T follicular helper cell (primary cell): Measurements from ENCODE around the gene KATNAL1.
"Not testable (repeated sequence)": the region's sequence is repeated elsewhere in the genome, so short reads cannot be mapped to it uniquely, and the experiment has no call there.

ENCODE experiments used
- DNase-seq: peaks from one replicate; pipeline ENCODE4 v3.0.0-alpha.2; 2020; ENCODE audit warnings: low read depth

Gene KATNAL1

GRCh38 chr13:30211745-30212144 lies 95.6 kb downstream of the KATNAL1 start:
- no peak for DNase-seq

DNA sequence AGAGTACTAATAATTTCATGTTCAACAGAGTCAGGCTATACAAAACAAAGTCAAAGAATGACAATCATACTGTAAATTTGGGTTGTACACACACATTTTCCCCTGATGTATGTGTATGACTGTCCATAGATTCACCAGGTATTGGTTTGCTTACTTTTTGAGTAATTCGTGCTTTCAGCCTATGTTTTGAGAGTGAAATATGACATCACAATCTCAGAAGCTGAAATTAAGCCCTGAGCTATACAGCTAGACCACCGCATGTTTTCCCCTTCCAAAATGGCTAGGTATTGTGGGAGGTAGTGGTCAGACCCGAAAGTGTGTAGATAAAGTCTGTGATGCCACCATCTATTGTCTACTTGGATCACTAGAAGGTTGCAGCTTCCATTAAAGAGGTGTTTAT lies 102.8 kb downstream of the KATNAL1 start:
- DNase-seq = no peak

GRCh38 chr13:30196025-30196424 lies 111.3 kb downstream of the KATNAL1 start:
- DNase-seq = no peak

DNA sequence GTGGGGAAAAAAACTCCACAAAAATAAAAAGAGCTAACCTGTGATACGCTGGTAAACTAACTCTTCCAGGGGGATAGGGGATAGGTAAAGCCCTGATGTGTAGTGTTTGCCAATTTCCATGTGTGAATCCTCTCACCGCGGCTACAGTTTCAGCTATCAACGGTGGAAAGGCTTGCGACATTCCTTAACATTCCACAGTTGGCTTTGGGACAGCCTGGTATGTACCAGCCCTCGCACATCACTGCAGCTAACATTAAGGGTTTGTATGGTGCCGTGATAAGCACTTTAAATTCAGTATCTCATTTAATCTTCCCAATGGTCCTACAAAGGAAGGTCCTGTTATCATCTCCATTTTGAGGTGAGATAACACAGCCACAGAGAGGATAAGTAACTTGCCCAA lies 112.4 kb downstream of the KATNAL1 start:
- DNase-seq = no peak

- DNase-seq = no peak
Measured at GRCh38 chr13:30193279-30194234, 113.8 kb downstream of the KATNAL1 start.

DNA sequence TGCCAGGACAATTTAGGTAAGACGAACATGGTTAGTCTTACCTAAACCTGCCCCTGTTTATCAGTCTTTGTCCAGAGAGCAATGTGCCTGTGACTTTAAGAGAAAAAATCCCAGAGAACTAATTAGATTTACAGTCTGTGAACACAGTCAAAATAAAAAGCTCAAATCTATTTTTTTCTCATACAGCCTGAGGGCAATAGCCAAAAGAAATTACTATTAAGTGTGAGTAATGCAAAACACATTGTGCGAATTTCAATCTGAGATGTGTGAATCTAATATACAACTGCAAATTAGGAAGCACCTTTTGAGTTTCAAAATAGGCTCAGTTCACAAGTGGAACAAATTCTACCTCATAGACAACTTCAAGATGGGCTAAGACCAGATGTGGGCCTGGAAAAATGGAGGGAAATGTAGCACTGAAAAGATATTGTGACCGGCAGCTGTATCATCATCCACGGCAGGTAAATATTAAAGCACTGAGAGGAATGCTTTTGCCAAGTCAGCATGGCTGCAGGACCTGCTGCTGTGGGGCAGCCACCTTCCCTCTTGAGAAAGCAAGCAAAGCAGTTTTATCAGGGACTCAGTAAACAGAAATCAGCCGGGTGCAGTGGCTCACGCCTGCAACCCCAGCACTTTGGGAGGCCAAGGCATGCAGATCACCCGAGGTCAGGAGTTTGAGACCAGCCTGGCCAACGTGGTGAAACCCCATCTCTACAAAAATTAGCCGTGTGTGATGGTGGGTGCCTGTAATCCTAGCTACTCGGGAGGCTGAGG lies 114.8 kb downstream of the KATNAL1 start:
- no peak for DNase-seq

DNA sequence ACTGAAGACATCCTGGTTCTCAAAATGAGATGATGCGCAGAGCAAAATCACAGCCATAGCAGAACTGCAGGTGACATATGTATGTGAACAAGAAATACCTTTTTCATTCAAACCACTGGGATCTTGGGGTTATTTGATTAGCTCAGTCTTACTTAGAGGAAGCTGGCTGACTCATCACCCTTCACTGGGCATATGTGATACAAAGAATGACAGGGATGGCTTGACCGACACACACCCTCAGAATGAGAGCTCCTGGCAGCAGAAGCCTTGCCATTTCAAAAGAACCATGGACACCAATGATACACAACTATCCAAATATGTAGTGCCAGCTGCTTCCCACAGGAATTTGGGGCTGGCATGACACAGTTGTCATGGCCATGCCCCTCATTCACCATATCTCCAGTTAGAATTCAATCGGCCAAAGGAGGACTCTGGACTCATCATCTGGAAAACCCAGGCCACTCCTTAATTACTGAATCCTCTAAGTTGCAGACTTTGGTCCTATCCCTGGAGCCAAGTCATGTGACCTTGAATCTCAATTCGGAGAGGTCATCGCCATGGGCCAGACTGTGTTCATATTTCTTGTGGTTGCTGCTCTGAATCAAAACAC lies 115.8 kb downstream of the KATNAL1 start:
- DNase-seq = no peak

DNA sequence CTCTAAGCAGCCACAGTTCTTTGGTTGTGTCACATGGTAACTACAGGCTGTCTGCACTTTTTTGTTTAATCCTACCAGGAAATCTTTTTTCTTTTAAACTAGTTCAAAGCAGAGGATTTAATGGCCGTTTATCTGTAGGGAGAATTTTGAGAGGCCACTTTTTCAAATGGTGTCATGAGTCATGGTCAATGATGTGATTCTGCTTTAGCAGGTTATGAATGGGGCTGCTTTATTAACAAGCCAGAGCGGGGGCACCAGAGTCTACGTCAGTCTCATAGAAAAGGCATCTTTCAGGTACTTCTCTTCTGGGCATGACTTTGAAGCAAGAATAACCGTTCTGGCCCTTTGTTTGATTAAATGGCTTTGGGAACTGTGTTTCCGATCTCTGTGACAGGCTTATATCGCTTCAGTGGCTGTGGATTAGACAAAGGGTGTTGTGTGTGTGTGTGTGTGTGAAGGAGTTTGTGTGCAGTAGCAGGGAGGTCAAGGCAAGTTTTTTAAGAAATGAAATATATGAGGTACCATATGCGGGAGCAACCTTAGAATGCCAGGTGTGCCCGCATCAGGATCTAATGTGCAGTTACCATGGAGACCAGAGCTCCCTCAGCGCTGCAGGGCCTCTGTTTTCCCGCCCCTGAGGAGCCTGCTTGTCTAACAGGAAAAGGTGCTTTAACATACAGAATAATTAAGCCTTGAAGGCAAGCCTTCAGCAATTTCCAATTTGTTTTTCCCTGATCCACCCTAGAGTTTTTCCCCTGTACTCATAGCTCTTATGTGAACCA lies 120.5 kb downstream of the KATNAL1 start:
- no peak for DNase-seq

- no peak for DNase-seq
Measured at GRCh38 chr13:30181888-30182651, 125.3 kb downstream of the KATNAL1 start.

- no peak for DNase-seq
Measured at GRCh38 chr13:30179597-30180276, 127.6 kb downstream of the KATNAL1 start.

DNA sequence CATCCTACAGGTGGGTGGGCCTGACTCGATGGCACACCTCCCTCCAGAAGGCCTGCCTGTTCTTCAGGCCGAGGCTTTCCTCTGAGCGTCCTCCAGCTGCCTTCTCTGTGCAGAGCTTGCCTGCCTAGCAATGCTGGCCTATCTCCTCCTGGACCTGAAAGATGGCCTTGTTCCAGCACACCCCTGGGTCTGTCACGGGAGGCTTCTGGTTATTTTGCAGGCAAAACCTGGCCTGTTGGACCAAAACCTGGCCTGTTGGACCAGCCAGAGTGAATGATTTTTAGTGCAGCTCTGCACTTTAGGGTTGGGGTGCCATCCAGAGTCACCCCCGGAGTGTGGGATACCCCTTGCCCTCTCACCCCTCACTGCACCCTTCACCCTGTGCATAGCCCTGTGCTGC lies 128.4 kb downstream of the KATNAL1 start:
- DNase-seq = no peak

GRCh38 chr13:30175166-30175565 lies 132.2 kb downstream of the KATNAL1 start:
- no peak for DNase-seq

DNA sequence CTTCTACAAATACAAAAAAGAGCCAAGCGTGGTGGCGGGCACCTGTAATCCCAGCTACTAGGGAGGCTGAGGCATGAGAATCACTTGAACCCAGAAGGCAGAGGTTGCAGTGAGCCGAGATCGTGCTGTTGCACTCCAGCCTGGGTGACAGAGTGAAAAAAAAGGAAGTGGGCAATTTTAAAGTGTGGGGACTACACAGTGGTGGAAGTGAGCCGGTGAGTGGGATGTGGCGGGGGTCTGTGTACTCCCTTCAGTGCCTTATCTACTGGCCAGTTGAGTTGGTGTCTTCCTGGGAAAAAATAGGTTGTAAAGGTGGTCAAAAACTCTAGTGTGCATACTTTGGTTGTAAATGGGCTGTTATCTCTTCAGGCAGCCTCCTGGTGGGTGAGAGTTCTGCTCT lies 133.1 kb downstream of the KATNAL1 start:
- not testable (repeated sequence) for DNase-seq

- DNase-seq = no peak
Measured at GRCh38 chr13:30173303-30173610, 134.1 kb downstream of the KATNAL1 start.

DNA sequence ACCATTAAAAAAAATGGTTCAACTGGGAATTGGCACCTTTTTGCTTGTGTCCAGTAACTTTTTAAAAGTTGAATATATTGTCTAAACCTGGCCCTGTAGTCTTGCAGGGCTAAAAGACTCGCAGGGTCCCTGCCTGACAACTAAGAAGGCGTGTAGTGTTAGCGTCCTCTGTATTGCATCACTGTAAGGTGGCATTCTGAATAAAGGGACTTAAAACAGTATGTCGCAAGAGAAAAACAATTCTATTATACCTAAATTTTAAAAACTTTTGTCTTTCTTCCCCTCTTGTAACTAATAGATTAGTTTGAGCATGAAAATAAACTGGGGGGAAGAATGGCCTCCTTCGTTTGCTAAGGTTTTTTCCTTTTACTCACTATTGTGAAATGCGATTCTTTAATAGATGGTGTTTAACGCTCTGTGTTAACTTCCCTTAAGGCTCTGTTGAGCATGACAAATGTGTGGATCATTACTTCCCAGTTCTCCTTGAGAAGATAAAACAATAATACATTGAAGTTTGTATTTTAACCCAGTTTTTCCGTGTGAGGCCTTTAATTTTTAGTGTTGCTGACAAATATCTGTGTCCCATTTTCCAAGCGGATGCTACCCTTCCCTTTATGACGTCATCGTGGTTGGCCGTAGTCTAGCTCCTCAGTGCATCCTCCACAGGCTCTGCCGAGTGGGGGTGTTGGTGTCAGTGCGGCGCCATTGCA lies 134.6 kb downstream of the KATNAL1 start:
- DNase-seq = no peak

- no peak for DNase-seq
Measured at GRCh38 chr13:30170569-30170968, 136.8 kb downstream of the KATNAL1 start.

DNA sequence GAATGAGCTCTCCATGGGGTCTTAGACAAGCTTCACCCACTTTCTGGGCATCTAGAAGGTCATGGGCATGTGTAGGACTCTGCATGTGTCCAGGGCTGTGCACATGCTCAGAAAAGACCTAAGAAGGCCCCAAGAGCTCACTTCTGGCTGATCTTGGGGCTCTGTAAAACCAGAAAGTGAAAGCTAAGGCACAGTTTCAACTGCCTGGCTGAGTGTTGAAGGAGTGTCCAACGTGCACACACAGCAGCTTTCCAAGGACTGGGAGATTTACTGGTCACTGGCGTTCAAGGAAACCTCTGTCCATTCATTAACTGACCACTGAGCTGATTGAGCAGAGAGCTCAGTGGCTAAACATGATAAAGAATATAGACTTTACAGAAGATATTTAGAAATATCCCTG lies 137.9 kb downstream of the KATNAL1 start:
- no peak for DNase-seq

- no peak for DNase-seq
Measured at GRCh38 chr13:30165796-30166195, 141.6 kb downstream of the KATNAL1 start.

GRCh38 chr13:30165071-30165470 lies 142.3 kb downstream of the KATNAL1 start:
- DNase-seq = no peak

DNA sequence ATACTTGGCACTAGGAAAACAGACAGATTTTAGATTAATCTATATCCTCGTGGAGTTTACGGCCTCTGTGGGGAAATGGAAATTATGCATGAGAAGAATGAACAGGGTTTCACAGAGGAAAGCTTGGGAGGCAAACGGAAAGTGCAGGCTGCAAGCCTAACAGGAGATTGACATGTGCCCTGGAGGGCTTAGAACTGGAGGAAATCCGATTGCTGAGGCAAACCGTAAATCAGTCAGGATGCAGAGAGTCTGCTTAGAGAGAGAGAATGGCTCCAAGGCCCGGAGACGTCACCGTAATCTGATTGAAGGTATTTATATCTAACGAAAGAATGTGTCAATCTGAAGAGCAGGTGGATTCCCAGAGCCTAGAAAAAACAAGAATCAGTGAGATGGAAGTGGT lies 143.2 kb downstream of the KATNAL1 start:
- no peak for DNase-seq
